ENCODE measurements around the gene SNRNP70.

DNA sequence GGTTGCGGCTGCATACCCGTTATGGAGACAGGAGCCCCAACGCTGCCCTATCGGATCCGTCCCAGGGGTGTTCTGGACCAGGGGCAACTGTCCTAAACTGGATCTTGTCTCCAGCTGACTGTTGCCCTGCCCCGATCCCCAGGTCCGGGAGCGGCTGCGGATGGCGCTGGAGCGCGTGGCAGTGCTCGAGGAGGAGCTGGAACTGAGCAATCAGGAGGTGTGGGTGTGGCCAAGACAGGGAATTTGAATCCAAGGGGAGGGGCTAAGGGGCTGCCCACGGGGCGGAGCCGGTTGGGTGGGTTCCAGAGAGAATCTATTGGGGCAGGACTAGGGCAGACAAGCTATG is 44.0 kb downstream of the SNRNP70 start:
- TF ChIP-seq, protein P1, sequence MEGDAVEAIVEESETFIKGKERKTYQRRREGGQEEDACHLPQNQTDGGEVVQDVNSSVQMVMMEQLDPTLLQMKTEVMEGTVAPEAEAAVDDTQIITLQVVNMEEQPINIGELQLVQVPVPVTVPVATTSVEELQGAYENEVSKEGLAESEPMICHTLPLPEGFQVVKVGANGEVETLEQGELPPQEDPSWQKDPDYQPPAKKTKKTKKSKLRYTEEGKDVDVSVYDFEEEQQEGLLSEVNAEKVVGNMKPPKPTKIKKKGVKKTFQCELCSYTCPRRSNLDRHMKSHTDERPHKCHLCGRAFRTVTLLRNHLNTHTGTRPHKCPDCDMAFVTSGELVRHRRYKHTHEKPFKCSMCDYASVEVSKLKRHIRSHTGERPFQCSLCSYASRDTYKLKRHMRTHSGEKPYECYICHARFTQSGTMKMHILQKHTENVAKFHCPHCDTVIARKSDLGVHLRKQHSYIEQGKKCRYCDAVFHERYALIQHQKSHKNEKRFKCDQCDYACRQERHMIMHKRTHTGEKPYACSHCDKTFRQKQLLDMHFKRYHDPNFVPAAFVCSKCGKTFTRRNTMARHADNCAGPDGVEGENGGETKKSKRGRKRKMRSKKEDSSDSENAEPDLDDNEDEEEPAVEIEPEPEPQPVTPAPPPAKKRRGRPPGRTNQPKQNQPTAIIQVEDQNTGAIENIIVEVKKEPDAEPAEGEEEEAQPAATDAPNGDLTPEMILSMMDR (IDR thresholded peaks at IDR 0.05): no peak
- no peak for TF ChIP-seq POLR2A (IDR thresholded peaks at IDR 0.05)
